ENCODE measurements around the gene SLIRP. TPM values are rescaled to one million over a fixed set of nuclear protein-coding genes. Genes with fewer than 3 reads are reported as not detected.

Gene SLIRP
- total and polyA plus RNA-seq, 9 donors = 60.4 to 180 (median 75.2) TPM

DNA sequence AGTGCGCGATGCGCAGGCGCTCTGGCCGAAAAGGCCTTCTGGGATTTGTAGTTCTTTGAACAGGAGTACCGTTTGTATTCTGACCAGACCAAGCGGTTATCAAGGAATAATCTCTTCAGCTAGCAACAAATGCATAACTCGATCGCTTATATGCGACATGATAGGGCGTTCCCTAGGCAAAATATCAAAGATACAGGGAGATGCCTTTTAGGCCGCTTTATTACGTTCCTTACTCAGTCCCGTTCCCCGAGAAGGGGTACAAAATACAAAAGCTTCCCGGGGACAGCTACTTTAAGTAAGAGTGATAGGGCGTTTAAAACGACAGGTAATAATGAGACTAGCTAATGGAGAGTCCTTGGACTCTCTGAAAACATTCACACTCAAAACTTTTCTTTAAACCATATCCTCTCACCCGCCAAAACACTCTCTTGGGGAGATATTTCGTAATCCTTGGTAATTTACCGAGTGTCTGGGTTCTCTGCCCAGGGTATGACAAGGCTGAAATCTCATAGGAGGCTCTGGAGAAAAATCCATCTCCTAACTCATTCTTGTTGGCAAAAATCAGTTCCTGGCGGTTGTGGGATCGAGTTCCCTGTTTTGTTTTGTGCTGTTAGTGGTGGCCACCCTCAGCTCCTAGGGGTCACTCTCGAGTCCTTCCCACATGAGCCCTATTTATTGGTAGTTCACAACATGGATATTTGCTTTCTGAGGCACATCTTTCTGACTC, 53.5 kb downstream of the SLIRP start:
- DNase-seq = peak; percentile 59
- H3K9me3 ChIP-seq (replicated peaks; ENCODE audit: control insufficient read depth, low read depth, low read length) = no peaks in the 10 kb centered on the region
- H3K27ac ChIP-seq (ENCODE audit: low read length) = peak overlapping the region; percentile 99
- H3K36me3 ChIP-seq (ENCODE audit: control insufficient read depth, insufficient read depth, low read length) = peaks cover 9% of the 10 kb centered on the region
- peak overlapping the region; percentile 100 for H3K4me3 ChIP-seq (ENCODE audit: low read length)
- peaks cover 18% of the 10 kb centered on the region for H3K4me1 ChIP-seq (ENCODE audit: control insufficient read depth, insufficient read depth, low read length)
- WGBS (ENCODE audit: insufficient coverage) = 0% methylated on average over 4 of the region's 24 CpGs
- H3K27me3 ChIP-seq (ENCODE audit: control insufficient read depth, insufficient read depth, low read length) = no peaks in the 10 kb centered on the region

DNA sequence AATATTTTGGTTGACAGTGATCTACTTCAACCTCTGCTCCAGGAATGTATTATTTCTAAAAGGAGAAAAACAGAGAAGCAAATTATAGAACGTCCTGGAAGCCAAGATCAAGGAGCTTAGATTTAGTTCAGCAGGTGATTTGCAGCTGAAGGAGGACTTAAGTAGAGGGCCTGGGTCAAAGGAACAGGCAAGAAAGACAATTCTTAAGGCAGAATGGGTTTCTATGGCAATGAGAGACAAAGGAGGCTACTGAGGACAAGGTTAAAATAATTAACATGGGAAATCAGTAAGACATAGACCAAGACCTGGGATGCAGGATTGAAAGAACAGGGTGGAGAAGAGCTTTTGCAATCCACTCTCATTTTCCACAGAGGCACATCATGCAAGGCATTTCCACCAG, 55.4 kb downstream of the SLIRP start:
- Histone ChIP-seq H3K4me3 (ENCODE audit: low read length) (no peak overlapping the region), H3K36me3 (ENCODE audit: control insufficient read depth, insufficient read depth, low read length) (peaks cover 7% of the 10 kb centered on the region), H3K27ac (ENCODE audit: low read length) (no peak overlapping the region), H3K4me1 (ENCODE audit: control insufficient read depth, insufficient read depth, low read length) (peaks cover 18% of the 10 kb centered on the region), H3K27me3 (ENCODE audit: control insufficient read depth, insufficient read depth, low read length) (no peaks in the 10 kb centered on the region), H3K9me3 (replicated peaks; ENCODE audit: control insufficient read depth, low read depth, low read length) (no peaks in the 10 kb centered on the region)
- no peak for DNase-seq
- WGBS (ENCODE audit: insufficient coverage) = 20% methylated on average over 1 of the region's 1 CpG

DNA sequence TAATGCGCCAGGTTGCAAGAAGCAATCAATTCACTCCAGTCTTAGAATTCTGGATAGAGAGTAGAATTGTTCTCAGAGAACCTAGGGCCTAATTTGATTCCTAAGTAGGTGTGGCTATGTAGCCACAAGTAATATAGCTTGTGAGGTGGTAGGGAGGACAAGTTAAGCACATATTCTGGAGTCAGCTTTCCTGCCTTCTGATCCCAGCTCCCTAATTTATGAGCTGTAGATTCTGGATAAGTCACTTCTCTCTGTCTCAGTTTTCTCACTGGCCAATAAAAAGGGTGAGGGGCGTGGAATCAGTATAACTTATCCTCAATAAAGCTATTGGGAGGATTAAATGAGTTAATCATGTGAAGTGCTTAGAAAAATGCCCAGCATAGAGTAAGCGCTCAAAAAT, 56.1 kb downstream of the SLIRP start:
- no peaks in the 10 kb centered on the region for H3K27me3 ChIP-seq (ENCODE audit: control insufficient read depth, insufficient read depth, low read length)
- no peak overlapping the region for H3K4me3 ChIP-seq (ENCODE audit: low read length)
- H3K27ac ChIP-seq (ENCODE audit: low read length) = no peak overlapping the region
- peaks cover 18% of the 10 kb centered on the region for H3K4me1 ChIP-seq (ENCODE audit: control insufficient read depth, insufficient read depth, low read length)
- WGBS (ENCODE audit: insufficient coverage) = no CpG with 5 or more reads among the region's 3 CpGs
- H3K9me3 ChIP-seq (replicated peaks; ENCODE audit: control insufficient read depth, low read depth, low read length) = no peaks in the 10 kb centered on the region
- DNase-seq = no peak
- H3K36me3 ChIP-seq (ENCODE audit: control insufficient read depth, insufficient read depth, low read length) = peaks cover 4% of the 10 kb centered on the region

Other genes starting within 250 kb of the SLIRP start
- 0.09 TPM for gene ISM2, start 209.3 kb upstream of the SLIRP start, total RNA-seq
- under 1 TPM in 5 of 8 donors, not detected in 3; 0.08 to 0.21 (median 0.11) TPM for gene ISM2, start 209.3 kb upstream of the SLIRP start, polyA plus RNA-seq (ENCODE audit: insufficient read depth in 1 of 8, insufficient read length in 8 of 8, low replicate concordance in 1 of 8)
- 21.1 TPM for gene SPTLC2, start 91.5 kb upstream of the SLIRP start, total RNA-seq
- 10 to 100 TPM; 10.6 to 21.6 (median 17.3) TPM for gene SPTLC2, start 91.5 kb upstream of the SLIRP start, polyA plus RNA-seq (ENCODE audit: insufficient read depth in 1 of 8, insufficient read length in 8 of 8, low replicate concordance in 1 of 8)
- 11.4 TPM for gene ALKBH1, start 80 bp upstream of the SLIRP start, total RNA-seq
- 10 to 100 TPM in 5 of 8 donors, 1 to 10 TPM in 3; 9.1 to 13.1 (median 10.3) TPM for gene ALKBH1, start 80 bp upstream of the SLIRP start, polyA plus RNA-seq (ENCODE audit: insufficient read depth in 1 of 8, insufficient read length in 8 of 8, low replicate concordance in 1 of 8)
- 46.3 TPM for gene SNW1, start 53.1 kb downstream of the SLIRP start, total RNA-seq
- gene SNW1, start 53.1 kb downstream of the SLIRP start, polyA plus RNA-seq (ENCODE audit: insufficient read depth in 1 of 8, insufficient read length in 8 of 8, low replicate concordance in 1 of 8) = 10 to 100 TPM; 46.3 to 57.5 (median 50.8) TPM
- gene ADCK1, start 92.0 kb downstream of the SLIRP start, total RNA-seq = 2.8 TPM
- gene ADCK1, start 92.0 kb downstream of the SLIRP start, polyA plus RNA-seq (ENCODE audit: insufficient read depth in 1 of 8, insufficient read length in 8 of 8, low replicate concordance in 1 of 8) = 1 to 10 TPM; 3.9 to 8.4 (median 6.7) TPM

All from muscle of leg (tissue), 11 donors.